Neuron (in vitro differentiated cells): ENCODE data around the gene PSD4.

Experiments
- H2AFZ ChIP-seq: one replicate; pipeline ENCODE4 v1.6.1; 2013; ENCODE audit warnings: low read depth, mild to moderate bottlenecking, inconsistent platforms, low read length, moderate library complexity
- H3K27me3 ChIP-seq: one replicate; pipeline ENCODE4 v1.6.1; 2013; ENCODE audit warnings: low read length; ENCODE audit not compliant: insufficient read depth
- H3K36me3 ChIP-seq: one replicate; pipeline ENCODE4 v1.6.1; 2013; ENCODE audit warnings: low read length; ENCODE audit not compliant: insufficient read depth
- H3K4me1 ChIP-seq: one replicate; pipeline ENCODE4 v1.6.1; 2013; ENCODE audit warnings: low read length; ENCODE audit not compliant: insufficient read depth
- H3K4me3 ChIP-seq: 2 replicates; pipeline ENCODE4 v1.5.1; 2013; ENCODE audit warnings: mild to moderate bottlenecking, low read length, moderate library complexity
- H3K9me3 ChIP-seq: one replicate; pipeline ENCODE4 v1.6.1; 2013; ENCODE audit warnings: low read length

PSD4 gene

GRCh38 chr2:113216891-113217454 is 43.2 kb downstream of the PSD4 start:
- no peaks in the 10 kb centered on the region for H3K36me3 ChIP-seq
- no peaks in the 10 kb centered on the region for H3K9me3 ChIP-seq
- no peak overlapping the region for H3K4me3 ChIP-seq
- H3K27me3 ChIP-seq: no peaks in the 10 kb centered on the region
- no peak overlapping the region for H2AFZ ChIP-seq
- H3K4me1 ChIP-seq: peaks cover 16% of the 10 kb centered on the region

GRCh38 chr2:113217455-113218282 is 43.9 kb downstream of the PSD4 start:
- H3K27me3 ChIP-seq: peaks cover 2% of the 10 kb centered on the region
- H3K4me3 ChIP-seq: no peak overlapping the region
- no peaks in the 10 kb centered on the region for H3K36me3 ChIP-seq
- H3K4me1 ChIP-seq: peaks cover 14% of the 10 kb centered on the region
- no peaks in the 10 kb centered on the region for H3K9me3 ChIP-seq
- H2AFZ ChIP-seq: no peak overlapping the region

GRCh38 chr2:113218283-113219091 is 44.7 kb downstream of the PSD4 start:
- Histone ChIP-seq H3K27me3 (peaks cover 2% of the 10 kb centered on the region), H3K9me3 (no peaks in the 10 kb centered on the region), H3K4me3 (no peak overlapping the region), H3K4me1 (peaks cover 12% of the 10 kb centered on the region), H3K36me3 (no peaks in the 10 kb centered on the region), H2AFZ (no peak overlapping the region)

GRCh38 chr2:113219092-113219441 is 45.3 kb downstream of the PSD4 start:
- peaks cover 12% of the 10 kb centered on the region for H3K4me1 ChIP-seq
- H3K36me3 ChIP-seq: no peaks in the 10 kb centered on the region
- H3K9me3 ChIP-seq: no peaks in the 10 kb centered on the region
- H3K27me3 ChIP-seq: peaks cover 2% of the 10 kb centered on the region
- H3K4me3 ChIP-seq: no peak overlapping the region
- no peak overlapping the region for H2AFZ ChIP-seq

- Histone ChIP-seq H3K9me3 (no peaks in the 10 kb centered on the region), H3K36me3 (no peaks in the 10 kb centered on the region), H3K27me3 (peaks cover 2% of the 10 kb centered on the region), H3K4me1 (peaks cover 12% of the 10 kb centered on the region), H2AFZ (no peak overlapping the region), H3K4me3 (no peak overlapping the region)
These were observed 45.7 kb downstream of the PSD4 start for GRCh38 chr2:113219525-113219888.

- no peaks in the 10 kb centered on the region for H3K36me3 ChIP-seq
- H3K9me3 ChIP-seq: no peaks in the 10 kb centered on the region
- no peak overlapping the region for H2AFZ ChIP-seq
- no peak overlapping the region for H3K4me3 ChIP-seq
- H3K4me1 ChIP-seq: peaks cover 15% of the 10 kb centered on the region
- H3K27me3 ChIP-seq: peaks cover 2% of the 10 kb centered on the region
These were observed 46.3 kb downstream of the PSD4 start for GRCh38 chr2:113219889-113220641.

- Histone ChIP-seq H3K9me3 (no peaks in the 10 kb centered on the region), H3K4me1 (peaks cover 25% of the 10 kb centered on the region), H2AFZ (no peak overlapping the region), H3K36me3 (no peaks in the 10 kb centered on the region), H3K27me3 (peaks cover 2% of the 10 kb centered on the region), H3K4me3 (no peak overlapping the region)
These were observed 47.4 kb downstream of the PSD4 start for GRCh38 chr2:113220970-113221708.

- no peak overlapping the region for H2AFZ ChIP-seq
- H3K9me3 ChIP-seq: no peaks in the 10 kb centered on the region
- no peak overlapping the region for H3K4me3 ChIP-seq
- peaks cover 2% of the 10 kb centered on the region for H3K27me3 ChIP-seq
- no peaks in the 10 kb centered on the region for H3K36me3 ChIP-seq
- H3K4me1 ChIP-seq: peaks cover 30% of the 10 kb centered on the region
These were observed 48.1 kb downstream of the PSD4 start for GRCh38 chr2:113221846-113222245.

GRCh38 chr2:113223813-113224212 is 50.0 kb downstream of the PSD4 start:
- no peak overlapping the region for H3K4me3 ChIP-seq
- peaks cover 2% of the 10 kb centered on the region for H3K27me3 ChIP-seq
- H3K4me1 ChIP-seq: peaks cover 18% of the 10 kb centered on the region
- H3K36me3 ChIP-seq: no peaks in the 10 kb centered on the region
- H3K9me3 ChIP-seq: no peaks in the 10 kb centered on the region
- H2AFZ ChIP-seq: no peak overlapping the region

GRCh38 chr2:113224647-113225236 is 51.0 kb downstream of the PSD4 start:
- peaks cover 2% of the 10 kb centered on the region for H3K27me3 ChIP-seq
- peaks cover 18% of the 10 kb centered on the region for H3K4me1 ChIP-seq
- no peaks in the 10 kb centered on the region for H3K9me3 ChIP-seq
- H3K36me3 ChIP-seq: no peaks in the 10 kb centered on the region
- no peak overlapping the region for H2AFZ ChIP-seq
- H3K4me3 ChIP-seq: no peak overlapping the region

GRCh38 chr2:113225263-113226259 is 51.8 kb downstream of the PSD4 start:
- H2AFZ ChIP-seq: no peak overlapping the region
- H3K27me3 ChIP-seq: peaks cover 2% of the 10 kb centered on the region
- H3K4me1 ChIP-seq: peaks cover 18% of the 10 kb centered on the region
- no peak overlapping the region for H3K4me3 ChIP-seq
- no peaks in the 10 kb centered on the region for H3K9me3 ChIP-seq
- H3K36me3 ChIP-seq: no peaks in the 10 kb centered on the region
